DMS153 treated with DMSO at 0.1 percent for 48 hours (cell line): ENCODE data around the gene MCOLN1.
"Not testable (repeated sequence)": the region's sequence is repeated elsewhere in the genome, so short reads cannot be mapped to it uniquely, and the experiment has no call there.

Experiments
- DNase-seq: peaks from one replicate; lab custom pipeline; 2025; ENCODE audit not compliant: unreplicated experiment; lab: John Stamatoyannopoulos, UW

The MCOLN1 gene

GRCh38 chr19:7524992-7525739, 2.7 kb downstream of the MCOLN1 start:
- DNase-seq: no peak

DNA sequence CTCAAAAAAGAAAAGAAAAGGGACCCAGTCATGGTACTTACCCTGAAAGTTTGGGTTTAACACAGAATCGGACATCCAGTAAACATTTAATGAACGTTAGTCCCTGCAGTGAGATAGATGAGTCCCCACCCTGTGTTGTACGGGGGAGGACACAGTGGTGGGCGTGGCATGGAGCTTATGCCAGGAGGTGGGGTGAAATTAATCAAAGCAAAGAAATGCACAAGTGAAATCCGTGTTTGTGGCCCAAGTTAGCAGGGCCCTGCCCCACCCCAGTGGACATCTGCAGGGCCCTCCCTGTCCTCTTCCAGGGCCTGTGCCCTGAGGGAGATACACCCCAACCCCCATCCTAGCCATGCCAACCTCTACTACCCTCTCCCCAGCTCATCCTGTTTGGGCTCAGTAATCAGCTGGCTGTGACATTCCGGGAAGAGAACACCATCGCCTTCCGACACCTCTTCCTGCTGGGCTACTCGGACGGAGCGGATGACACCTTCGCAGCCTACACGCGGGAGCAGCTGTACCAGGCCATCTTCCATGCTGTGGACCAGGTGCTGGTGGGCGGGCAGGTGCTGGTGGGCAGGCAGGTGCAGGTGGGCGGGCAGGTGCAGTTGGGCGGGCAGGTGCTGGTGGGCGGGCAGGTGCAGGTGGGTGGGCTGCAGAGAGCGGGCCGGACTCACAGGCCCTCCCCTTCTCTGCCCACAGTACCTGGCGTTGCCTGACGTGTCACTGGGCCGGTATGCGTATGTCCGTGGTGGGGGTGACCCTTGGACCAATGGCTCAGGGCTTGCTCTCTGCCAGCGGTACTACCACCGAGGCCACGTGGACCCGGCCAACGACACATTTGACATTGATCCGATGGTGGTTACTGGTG, 3.9 kb downstream of the MCOLN1 start:
- no peak for DNase-seq

DNA sequence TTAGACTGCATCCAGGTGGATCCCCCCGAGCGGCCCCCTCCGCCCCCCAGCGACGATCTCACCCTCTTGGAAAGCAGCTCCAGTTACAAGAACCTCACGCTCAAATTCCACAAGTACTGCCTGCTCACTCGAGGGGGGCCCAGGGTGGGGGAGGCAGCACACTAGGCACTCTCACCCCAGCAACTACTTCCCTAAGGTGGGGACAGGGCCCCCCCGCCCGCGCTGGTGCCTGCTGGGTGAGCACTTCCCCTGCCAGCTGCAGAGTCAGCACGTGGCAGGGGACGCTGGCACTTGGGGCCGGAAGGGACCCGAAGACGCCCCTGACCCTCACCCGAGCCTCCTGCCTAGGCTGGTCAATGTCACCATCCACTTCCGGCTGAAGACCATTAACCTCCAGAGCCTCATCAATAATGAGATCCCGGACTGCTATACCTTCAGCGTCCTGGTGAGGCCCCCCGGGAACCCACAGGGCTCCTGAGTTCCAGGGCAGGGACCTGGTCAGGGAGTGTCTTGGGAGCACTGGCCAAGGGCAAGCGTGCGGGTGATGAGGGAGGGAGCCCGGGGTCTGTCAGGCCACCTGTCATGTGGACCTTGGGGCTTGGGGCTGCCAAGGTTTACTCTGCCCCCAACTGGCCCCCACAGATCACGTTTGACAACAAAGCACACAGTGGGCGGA, 5.2 kb downstream of the MCOLN1 start:
- no peak for DNase-seq

- no peak for DNase-seq
Measured at GRCh38 chr19:7528192-7528519, 5.7 kb downstream of the MCOLN1 start.

- no peak for DNase-seq
Measured at GRCh38 chr19:7528522-7529245, 6.3 kb downstream of the MCOLN1 start.

- no peak for DNase-seq
Measured at GRCh38 chr19:7529246-7529600, 6.8 kb downstream of the MCOLN1 start.

- no peak for DNase-seq
Measured at GRCh38 chr19:7529610-7530490, 7.4 kb downstream of the MCOLN1 start.

- no peak for DNase-seq
Measured at GRCh38 chr19:7533281-7533885, 11.0 kb downstream of the MCOLN1 start.

DNA sequence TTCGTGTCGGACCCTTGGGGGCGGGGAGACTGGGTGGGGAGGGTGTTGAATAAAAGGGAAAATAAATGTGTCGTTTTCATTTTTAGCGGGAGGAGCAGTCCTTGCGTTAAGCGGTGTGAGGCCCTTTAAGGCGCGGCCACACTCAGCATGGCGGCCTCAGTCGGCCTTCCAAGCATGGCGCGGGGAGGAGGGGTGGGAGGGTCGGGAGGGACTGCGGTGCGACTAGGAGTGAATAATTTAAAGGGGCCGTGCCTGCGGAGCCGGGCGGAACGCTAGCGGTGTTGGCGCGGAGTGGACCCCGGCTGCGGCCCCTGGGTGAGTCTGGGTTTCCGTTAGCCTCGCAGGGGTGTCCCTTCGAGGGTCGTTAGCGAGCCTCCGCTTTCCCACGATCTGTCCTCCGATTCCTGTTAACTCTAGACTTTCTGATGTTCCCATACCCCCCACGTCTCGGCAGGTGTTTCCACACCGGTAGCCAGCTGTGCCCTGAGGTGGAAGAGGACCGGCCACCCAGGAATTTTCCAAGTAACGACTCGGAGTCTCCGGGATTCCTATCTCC, 11.6 kb downstream of the MCOLN1 start:
- peak; percentile 31 for DNase-seq

- peak; percentile 10 for DNase-seq
Measured at GRCh38 chr19:7534531-7535046, 12.2 kb downstream of the MCOLN1 start.

- DNase-seq: peak; percentile 83
Measured at GRCh38 chr19:7535047-7535997, 12.9 kb downstream of the MCOLN1 start, which contains the start of gene PNPLA6. Gene PNPLA6, plus strand, starts transcription at chr19:7535717. Its CDS starts 72 bp downstream, at chr19:7535789.

GRCh38 chr19:7535998-7536695, 13.7 kb downstream of the MCOLN1 start:
- no peak for DNase-seq

GRCh38 chr19:7538990-7539389, 16.6 kb downstream of the MCOLN1 start:
- not testable (repeated sequence) for DNase-seq

DNA sequence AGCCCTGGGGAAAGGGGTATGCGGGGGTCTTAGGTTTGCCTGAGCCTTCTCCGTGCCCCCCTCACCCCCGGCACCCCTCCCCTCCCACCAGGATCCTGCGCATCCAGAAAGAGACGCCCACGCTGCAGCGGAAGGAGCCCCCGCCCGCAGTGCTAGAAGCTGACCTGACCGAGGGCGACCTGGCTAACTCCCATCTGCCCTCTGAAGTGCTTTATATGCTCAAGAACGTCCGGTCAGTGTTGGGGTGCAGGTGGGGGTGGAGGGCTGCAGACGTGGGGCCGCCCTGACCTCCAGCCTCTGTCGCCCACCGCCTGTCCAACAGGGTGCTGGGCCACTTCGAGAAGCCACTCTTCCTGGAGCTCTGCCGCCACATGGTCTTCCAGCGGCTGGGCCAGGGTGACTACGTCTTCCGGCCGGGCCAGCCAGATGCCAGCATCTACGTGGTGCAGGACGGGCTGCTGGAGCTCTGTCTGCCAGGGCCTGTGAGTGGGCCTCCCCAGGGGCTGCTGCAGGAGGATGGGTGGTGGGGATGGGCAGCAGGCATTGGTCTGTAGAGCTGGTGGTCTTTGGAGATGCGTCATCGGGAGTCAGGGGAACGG, 17.5 kb downstream of the MCOLN1 start:
- no peak for DNase-seq

DNA sequence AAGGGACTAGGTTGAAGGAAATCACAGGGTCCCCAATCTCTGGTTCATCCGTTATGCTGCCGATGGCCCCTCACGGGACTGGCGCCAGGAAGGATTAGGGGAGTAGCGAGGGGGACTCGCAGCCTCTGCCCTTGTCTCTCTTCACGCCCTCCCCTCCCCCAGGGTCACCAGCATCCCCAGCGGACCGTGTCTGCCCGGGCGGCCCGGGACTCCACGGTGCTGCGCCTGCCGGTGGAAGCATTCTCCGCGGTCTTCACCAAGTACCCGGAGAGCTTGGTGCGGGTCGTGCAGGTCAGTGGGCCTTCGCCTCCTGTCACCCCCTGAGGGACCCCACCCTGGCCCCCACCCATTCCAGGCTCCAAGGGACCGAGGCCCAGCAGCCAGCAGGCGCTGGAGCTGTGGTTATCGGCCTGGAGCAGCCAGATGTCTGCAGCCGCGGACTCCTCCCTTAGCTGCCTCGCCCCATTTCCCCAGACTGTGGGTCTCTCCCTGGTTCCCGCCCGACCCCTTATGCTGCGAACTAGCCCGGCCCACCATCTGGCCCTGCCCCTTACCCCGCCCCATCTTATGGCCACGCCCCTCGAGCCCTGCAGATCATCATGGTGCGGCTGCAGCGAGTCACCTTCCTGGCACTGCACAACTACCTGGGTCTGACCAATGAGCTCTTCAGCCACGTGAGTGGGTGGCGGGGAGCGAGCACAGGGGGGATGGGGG, 18.5 kb downstream of the MCOLN1 start:
- DNase-seq: no peak

- DNase-seq: no peak
Measured at GRCh38 chr19:7541475-7541824, 19.0 kb downstream of the MCOLN1 start.
